IMR-90 (cell line): ENCODE results near the gene CHIT1. TPM values are rescaled to one million over a fixed set of nuclear protein-coding genes. Genes with fewer than 3 reads are reported as not detected.

ENCODE experiments used
- ATAC-seq: fragments of 200-7000 bp; cut with Tn5 transposase; 2 replicates; pipeline ENCODE4 v1.9.1; 2020; ENCODE audit warnings: low read depth, mild to moderate bottlenecking, moderate library complexity
- BruUV-seq: library from RNA; stranded (reverse); fragments of 400-500 nt; replicated peaks from 2 replicates; lab custom pipeline; 2021; lab: Mats Ljungman, UMichigan
- CTCF ChIA-PET: fragments of 300-600 bp; formaldehyde crosslinking; extraction: SDS; loops from one replicate; lab custom pipeline; 2021; ENCODE audit warnings: antibody characterized with exemption; lab: Yijun Ruan, JAX
- POLR2A ChIA-PET: fragments of 300-600 bp; sonication (Branson Sonifier 250); formaldehyde crosslinking; loops from one replicate; lab custom pipeline; 2022; ENCODE audit warnings: antibody characterized with exemption; ENCODE audit not compliant: unreplicated experiment; lab: Charles Lee
- DNase-seq: peaks from one replicate; pipeline ENCODE4 v3.0.0; 2013
- H2AFZ ChIP-seq: replicated peaks from 2 replicates; pipeline ENCODE3; 2013; ENCODE audit warnings: low read length, mild to moderate bottlenecking; ENCODE audit not compliant: poor library complexity
- H2AK5ac ChIP-seq: 2 replicates; pipeline ENCODE4 v1.6.1; 2013; ENCODE audit warnings: low read depth, low read length, inconsistent platforms
- H2AK9ac ChIP-seq: replicated peaks from 2 replicates; pipeline ENCODE3; 2013; ENCODE audit warnings: mild to moderate bottlenecking, low read depth, low read length, moderate library complexity; ENCODE audit not compliant: poor library complexity
- H2BK120ac ChIP-seq: 2 replicates; pipeline ENCODE4 v1.6.1; 2013; ENCODE audit warnings: low read depth, low read length, inconsistent platforms
- H2BK15ac ChIP-seq: 3 replicates; pipeline ENCODE4 v1.6.1; 2013; ENCODE audit warnings: low read depth, low read length, inconsistent platforms
- H2BK20ac ChIP-seq: 2 replicates; pipeline ENCODE4 v1.6.1; 2013; ENCODE audit warnings: low read depth, mild to moderate bottlenecking, inconsistent platforms, low read length, moderate library complexity
- H2BK5ac ChIP-seq: 2 replicates; pipeline ENCODE4 v1.6.1; 2013; ENCODE audit warnings: mild to moderate bottlenecking, low read depth, low read length, inconsistent platforms; ENCODE audit not compliant: poor library complexity, severe bottlenecking
- H3K14ac ChIP-seq: replicated peaks from 2 replicates; pipeline ENCODE4 v1.6.1; 2013; ENCODE audit warnings: low read depth, low read length, inconsistent platforms
- H3K18ac ChIP-seq: 2 replicates; pipeline ENCODE4 v1.6.1; 2013; ENCODE audit warnings: low read depth, low read length, control low read depth
- H3K23ac ChIP-seq: 2 replicates; pipeline ENCODE4 v1.6.1; 2013; ENCODE audit warnings: low read depth, low read length, inconsistent platforms
- H3K27ac ChIP-seq: 2 replicates; pipeline ENCODE4 v1.5.1; 2013; ENCODE audit warnings: mild to moderate bottlenecking, control low read depth, low read length; ENCODE audit not compliant: insufficient read depth
- H3K27me3 ChIP-seq: 2 replicates; pipeline ENCODE4 v1.6.1; 2013; ENCODE audit warnings: low read length; ENCODE audit not compliant: control insufficient read depth, insufficient read depth
- H3K36me3 ChIP-seq: 2 replicates; pipeline ENCODE4 v1.6.1; 2013; ENCODE audit warnings: low read length, mixed read lengths; ENCODE audit not compliant: control insufficient read depth, insufficient read depth
- H3K4ac ChIP-seq: 2 replicates; pipeline ENCODE4 v1.6.1; 2013; ENCODE audit warnings: low read depth, low read length, inconsistent platforms
- H3K4me1 ChIP-seq: 2 replicates; pipeline ENCODE4 v1.6.1; 2013; ENCODE audit warnings: low read length, mixed read lengths; ENCODE audit not compliant: control insufficient read depth, insufficient read depth
- H3K4me2 ChIP-seq: 2 replicates; pipeline ENCODE4 v1.6.1; 2013; ENCODE audit warnings: low read depth, mild to moderate bottlenecking, control low read depth, low read length, moderate library complexity
- H3K4me3 ChIP-seq: 2 replicates; pipeline ENCODE4 v1.5.1; 2013; ENCODE audit warnings: low read depth, mild to moderate bottlenecking, control low read depth, low read length, moderate library complexity; ENCODE audit not compliant: insufficient read depth
- H3K56ac ChIP-seq: 2 replicates; pipeline ENCODE4 v1.6.1; 2013; ENCODE audit warnings: low read length, inconsistent platforms; ENCODE audit not compliant: insufficient read depth; ENCODE audit errors: extremely low read depth
- H3K79me1 ChIP-seq, 2 experiments: 2 replicates each; pipeline ENCODE4 v1.6.1; 2013; ENCODE audit warnings: low read length in 2 of 2, inconsistent platforms in 1 of 2, low read depth in 1 of 2
- H3K9ac ChIP-seq: 2 replicates; pipeline ENCODE4 v1.6.1; 2013; ENCODE audit warnings: low read depth, low read length, control low read depth
- H3K9me1 ChIP-seq: 2 replicates; pipeline ENCODE4 v1.6.1; 2013; ENCODE audit warnings: low read length, inconsistent platforms; ENCODE audit not compliant: insufficient read depth
- H3K9me3 ChIP-seq: 2 replicates; pipeline ENCODE4 v1.6.1; 2013; ENCODE audit warnings: low read length; ENCODE audit not compliant: control insufficient read depth, insufficient read depth
- H4K20me1 ChIP-seq: 2 replicates; pipeline ENCODE4 v1.6.1; 2013; ENCODE audit warnings: low read length, inconsistent platforms; ENCODE audit not compliant: insufficient read depth
- H4K5ac ChIP-seq: 2 replicates; pipeline ENCODE4 v1.6.1; 2013; ENCODE audit warnings: mild to moderate bottlenecking, low read depth, low read length, control low read depth
- H4K8ac ChIP-seq, 2 experiments: 2 replicates each; pipeline ENCODE4 v1.6.1; 2013; ENCODE audit warnings: low read depth in 2 of 2, low read length in 2 of 2, control low read depth in 1 of 2, inconsistent platforms in 1 of 2
- H4K91ac ChIP-seq: 2 replicates; pipeline ENCODE4 v1.6.1; 2013; ENCODE audit warnings: low read depth, low read length, inconsistent platforms; ENCODE audit not compliant: insufficient read depth
- BHLHE40 ChIP-seq: fragments of 150-350 bp; IDR thresholded peaks from 2 replicates; pipeline ENCODE4 v1.6.1; 2016; ENCODE audit warnings: mild to moderate bottlenecking, low read depth, low read length
- CEBPB ChIP-seq: IDR thresholded peaks from 2 replicates; pipeline ENCODE4 v1.6.1; 2012; ENCODE audit warnings: low read depth, low read length, improper control_type of control experiment
- CHD1 ChIP-seq: IDR thresholded peaks from 2 replicates; pipeline ENCODE4 v1.6.1; 2012; ENCODE audit warnings: low read depth, low read length, improper control_type of control experiment
- FOS ChIP-seq: fragments of 150-350 bp; IDR thresholded peaks from 2 replicates; pipeline ENCODE4 v1.6.1; 2016; ENCODE audit warnings: low read depth, low read length
- MAFK ChIP-seq: IDR thresholded peaks from 2 replicates; pipeline ENCODE4 v1.6.1; 2012; ENCODE audit warnings: low read depth, low read length, improper control_type of control experiment
- SMC3 ChIP-seq: fragments of 150-350 bp; IDR thresholded peaks from 2 replicates; pipeline ENCODE4 v1.6.1; 2016; ENCODE audit warnings: low read depth, mild to moderate bottlenecking, antibody characterized with exemption, low read length, moderate library complexity
- WGBS, 2 experiments: methylation state at CpG; one replicate each; pipeline versions ENCODE4 v1.1.5 to v1.1.7; 2013; ENCODE audit warnings: missing lambda C conversion rate in 2 of 2; ENCODE audit not compliant: insufficient read length in 1 of 2; ENCODE audit errors: extremely low coverage in 2 of 2; 5-methylcytosine and 5-hydroxymethylcytosine counted together
- dilution Hi-C: fragments of 300-500 bp; cut with HindIII; formaldehyde crosslinking; loops from one replicate; pipeline ENCODE4 v1.14.3; 2018; ENCODE audit warnings: low sequenced_read_pairs; ENCODE audit not compliant: unreplicated experiment
- in situ Hi-C: fragments of 300-500 bp; cut with MboI; formaldehyde crosslinking; loops from 3 replicates; pipeline ENCODE4 v1.14.3; 2019; ENCODE audit warnings: low sequenced_read_pairs, inconsistent platforms, mixed read lengths
- intact Hi-C: fragments of 100-400 bp; cut with micrococcal nuclease; formaldehyde crosslinking; loops from 2 replicates; pipeline ENCODE4 v1.10.0; 2022
- polyA plus RNA-seq, 3 experiments: library from polyadenylated mRNA; depleted of rRNA; stranded (reverse); fragments of >200 nt; gene quantifications; 2 replicates each; pipeline ENCODE4 v1.2.3, GENCODE V29; 2012; ENCODE audit warnings: low replicate concordance in 1 of 3
- total RNA-seq: library from RNA; depleted of rRNA; stranded (reverse); fragments of >200 nt; gene quantifications from 2 replicates; pipeline ENCODE4 v1.2.3, GENCODE V29; 2012

Gene CHIT1
- total and polyA plus RNA-seq, 2 of the 4 experiments (the other 2 are of a cell fraction) = not detected

- no peak overlapping the region for H4K5ac ChIP-seq
- no peaks in the 10 kb centered on the region for H3K79me1 ChIP-seq
- TF ChIP-seq BHLHE40 = no peak
- no peak for TF ChIP-seq SMC3
- TF ChIP-seq MAFK = no peak
- no peak for TF ChIP-seq CHD1
- TF ChIP-seq FOS = no peak
- no peak for TF ChIP-seq CEBPB
- H3K36me3 ChIP-seq = no peaks in the 10 kb centered on the region
- 56% methylated on average over 2 of the region's 4 CpGs; no CpG with 5 or more reads in 1 of the 2 experiments for WGBS, 2 experiments
- ChIA-PET POLR2A (no interaction called here), CTCF (interaction anchor here (0.6 to 1.3 kb wide), 2 partner anchors 15 to 42 kb away, joined by 3 to 5 read pairs; no protein-coding TSS in a partner anchor)
- no peaks in the 10 kb centered on the region for H3K9me3 ChIP-seq
- H2AK5ac ChIP-seq = no peak overlapping the region
- no peak overlapping the region for H3K4me3 ChIP-seq
- no peaks in the 10 kb centered on the region for H3K9me1 ChIP-seq
- H3K9ac ChIP-seq = no peak overlapping the region
- no peak overlapping the region for H3K14ac ChIP-seq
- H3K27me3 ChIP-seq = peaks cover 77% of the 10 kb centered on the region
- no peak overlapping the region for H3K18ac ChIP-seq
- DNase-seq = no peak
- no peak overlapping the region for H4K91ac ChIP-seq
- no peak overlapping the region for H3K56ac ChIP-seq
- no peak overlapping the region for H3K23ac ChIP-seq
- H3K4me2 ChIP-seq = no peak overlapping the region
- H2BK120ac ChIP-seq = no peak overlapping the region
- no peak overlapping the region for H3K27ac ChIP-seq
- ATAC-seq = no peak
- H2AFZ ChIP-seq = no peak overlapping the region
- H2BK5ac ChIP-seq = no peak overlapping the region
- no peak overlapping the region for H2BK20ac ChIP-seq
- no peak overlapping the region for H2BK15ac ChIP-seq
- no peak overlapping the region for H2AK9ac ChIP-seq
- H3K4ac ChIP-seq = no peak overlapping the region
- in situ Hi-C loops (no loop called here), intact Hi-C loops (no loop called here), dilution Hi-C loops (no loop called here)
- BruUV-seq = no TSS peak
- H3K4me1 ChIP-seq = no peaks in the 10 kb centered on the region
- no peak overlapping the region for H4K8ac ChIP-seq
- no peaks in the 10 kb centered on the region for H4K20me1 ChIP-seq
These were observed 4.4 kb downstream of the CHIT1 start for GRCh38 chr1:203225071-203225470.
